HepG2 (cell line): ENCODE results near the gene EIF2S2. TPM values are rescaled to one million over a fixed set of nuclear protein-coding genes. Genes with fewer than 3 reads are reported as not detected.
A peak's percentile ranks its signal among the peaks of the same experiment; 100 is the strongest.

Experiments
- ATAC-seq: fragments of 200-7000 bp; cut with Tn5 transposase; 3 replicates; pipeline ENCODE4 v1.9.1; 2020; ENCODE audit warnings: mild to moderate bottlenecking, moderate library complexity
- BruUV-seq: library from RNA; stranded (reverse); fragments of 400-500 nt; replicated peaks from 2 replicates; lab custom pipeline; 2021; lab: Mats Ljungman, UMichigan
- CTCF ChIA-PET: fragments of 300-600 bp; formaldehyde crosslinking; extraction: SDS; loops from one replicate; lab custom pipeline; 2021; ENCODE audit warnings: low total read pairs, inconsistent platforms, low intra/inter-chr PET ratio; lab: Yijun Ruan, JAX
- POLR2A ChIA-PET: fragments of 350-600 bp; sonication (Branson Sonifier 250); formaldehyde crosslinking; loops from one replicate; lab custom pipeline; 2020; ENCODE audit warnings: antibody characterized with exemption, inconsistent platforms; lab: Yijun Ruan, JAX
- DNase-seq: peaks from one replicate; pipeline ENCODE4 v3.0.0-alpha.2; 2015; ENCODE audit warnings: low spot score
- FAIRE-seq: peaks from 3 replicates; lab custom pipeline; 2011; peaks lifted over from hg19 to GRCh38; lab: Jason Lieb, UNC
- H2AFZ ChIP-seq: one replicate; pipeline ENCODE4 v1.6.1; 2011; ENCODE audit warnings: low read length, inconsistent platforms
- H3K27ac ChIP-seq: fragments of 300-600 bp; 3 replicates; pipeline ENCODE4 v1.8.0; 2011; ENCODE audit warnings: mixed run types, mild to moderate bottlenecking, mixed read lengths, low read length, inconsistent platforms; ENCODE audit not compliant: insufficient read depth; ENCODE audit errors: extremely low read length
- H3K27me3 ChIP-seq, 2 experiments: fragments of 200-600 bp in 1 of 2; 2 replicates in 1 of 2; 3 replicates in 1 of 2; pipeline versions ENCODE4 v1.6.0 to v1.8.0; 2011; ENCODE audit warnings: low read length in 2 of 2, mild to moderate bottlenecking in 2 of 2, moderate library complexity in 2 of 2, inconsistent platforms in 1 of 2; ENCODE audit not compliant: insufficient read depth in 2 of 2, control insufficient read depth in 1 of 2
- H3K36me3 ChIP-seq, 2 experiments: fragments of 200-600 bp in 1 of 2; replicated peaks in 1 of 2; 2 replicates in 1 of 2; 3 replicates in 1 of 2; pipeline versions ENCODE4 v1.5.1 to v1.8.0; 2011; ENCODE audit warnings: low read length in 2 of 2, inconsistent platforms in 1 of 2; ENCODE audit not compliant: insufficient read depth in 2 of 2, control insufficient read depth in 1 of 2
- H3K4me1 ChIP-seq: 2 replicates; pipeline ENCODE4 v1.5.1; 2012; ENCODE audit warnings: low read length, inconsistent platforms; ENCODE audit not compliant: insufficient read depth
- H3K4me2 ChIP-seq: 2 replicates; pipeline ENCODE4 v1.6.0; 2011; ENCODE audit warnings: low read depth, low read length, inconsistent platforms
- H3K4me3 ChIP-seq, 3 experiments: fragments of 200-600 bp in 1 of 3; sonication (generic), shearing (Covaris generic) in 1 of 3; replicated peaks in 1 of 3; 2 replicates each; pipeline ENCODE4 v1.5.1; 2011 to 2016; ENCODE audit warnings: low read length in 3 of 3, inconsistent platforms in 2 of 3, low read depth in 2 of 3, mild to moderate bottlenecking in 2 of 3, control low read depth in 1 of 3, mixed read lengths in 1 of 3; ENCODE audit not compliant: insufficient read depth in 1 of 3
- H3K79me2 ChIP-seq: one replicate; pipeline ENCODE4 v1.6.1; 2011; ENCODE audit warnings: low read length, inconsistent platforms; ENCODE audit not compliant: insufficient read depth
- H3K9ac ChIP-seq: 2 replicates; pipeline ENCODE4 v1.6.0; 2011; ENCODE audit warnings: mild to moderate bottlenecking, low read depth, low read length, inconsistent platforms; ENCODE audit not compliant: insufficient read depth
- H3K9me3 ChIP-seq: 2 replicates; pipeline ENCODE4 v1.5.1; 2012; ENCODE audit warnings: mild to moderate bottlenecking, low read length
- H4K20me1 ChIP-seq: 2 replicates; pipeline ENCODE4 v1.6.0; 2011; ENCODE audit warnings: inconsistent platforms, mild to moderate bottlenecking, low read length, moderate library complexity; ENCODE audit not compliant: insufficient read depth
- CSRNP2 ChIP-seq: sonication (generic); formaldehyde crosslinking; conservative IDR thresholded peaks from 2 replicates; pipeline ENCODE4 v1.8.0; 2022; ENCODE audit warnings: low read depth, missing genetic modification reagents
- EP300 ChIP-seq, 3 experiments: sonication (generic) in 1 of 3; formaldehyde crosslinking in 1 of 3; IDR thresholded peaks; 2 replicates each; pipeline versions ENCODE4 v1.5.1 to v1.6.1; 2011 to 2020; ENCODE audit warnings: low read depth in 2 of 3, low read length in 2 of 3, borderline replicate concordance in 1 of 3, improper control_type of control experiment in 1 of 3, mild to moderate bottlenecking in 1 of 3, missing genetic modification reagents in 1 of 3, moderate library complexity in 1 of 3
- LBX2 ChIP-seq: sonication (generic); formaldehyde crosslinking; IDR thresholded peaks from 2 replicates; pipeline ENCODE4 v1.5.0; 2020; ENCODE audit warnings: missing genetic modification reagents, mild to moderate bottlenecking, borderline replicate concordance
- SOX13 ChIP-seq, 3 experiments: fragments of 450-650 bp in 1 of 3; sonication (generic) in 1 of 3; formaldehyde crosslinking in 1 of 3; IDR thresholded peaks in 2 of 3; conservative IDR thresholded peaks in 1 of 3; 2 replicates each; pipeline versions ENCODE4 v1.5.0 to v1.6.1; 2016 to 2020; ENCODE audit warnings: antibody characterized with exemption in 1 of 3, mild to moderate bottlenecking in 1 of 3, missing compliant biosample characterization in 1 of 3, missing genetic modification reagents in 1 of 3, moderate library complexity in 1 of 3
- ZNF850 ChIP-seq: sonication (generic); formaldehyde crosslinking; conservative IDR thresholded peaks from 2 replicates; pipeline ENCODE4 v1.9.0; 2021; ENCODE audit warnings: mild to moderate bottlenecking, missing genetic modification reagents
- WGBS: methylation state at CpG from one replicate; pipeline ENCODE4 v1.1.6; 2017; ENCODE audit warnings: low lambda C conversion rate; 5-methylcytosine and 5-hydroxymethylcytosine counted together
- in situ Hi-C: cut with HindIII; loops from 2 replicates; pipeline ENCODE4 v1.10.0; 2017; ENCODE audit warnings: low pct_unique_long_range_greater_than_20kb; ENCODE audit not compliant: extremely low pct_ligation_motif_present
- intact Hi-C: fragments of 100-400 bp; cut with micrococcal nuclease; formaldehyde crosslinking; loops from one replicate; pipeline ENCODE4 v1.10.0; 2022; ENCODE audit not compliant: unreplicated experiment
- polyA plus RNA-seq, 8 experiments: library from polyadenylated mRNA; depleted of rRNA in 3 of 8; stranded (reverse) in 7 of 8; unstranded in 1 of 8; fragments of >200 nt; fragmentation: Illumina TruSeq in 4 of 8; extraction: Trizol in 4 of 8; gene quantifications; 2 replicates each; pipeline versions ENCODE4 v1.2.1 to v1.2.3, GENCODE V29; 2011 to 2016; ENCODE audit warnings: low read depth in 4 of 8, missing spikeins in 1 of 8, mixed read lengths in 1 of 8; ENCODE audit not compliant: insufficient read depth in 1 of 8
- total RNA-seq, 5 experiments: library from RNA; depleted of rRNA; stranded (reverse); fragments of >200 nt; fragmentation: Illumina TruSeq; extraction: Trizol; gene quantifications; 2 replicates each; pipeline ENCODE4 v1.2.3, GENCODE V29; 2016; ENCODE audit warnings: low read depth in 1 of 5

Gene EIF2S2
- total and polyA plus RNA-seq, 2 of the 13 experiments (the other 11 are each of a cell fraction or from before 2014, with no cell fraction given), result 126 to 213 TPM

GRCh38 chr20:34124469-34125249 lies 12.6 kb upstream of the EIF2S2 start:
- TF ChIP-seq LBX2 (CRISPR knock-in tag) (no peak), ZNF850 (CRISPR knock-in tag) (0 out of 2 replicates have a peak, but pooled peaks have one; percentile 54), EP300 (IDR thresholded peaks at IDR 0.05; ENCODE audit: low read depth in 2 of 2, low read length in 2 of 2) (0 out of 4 replicates have a peak, but pooled peaks of 1 of the 2 experiments have one; percentile 16), EP300 (CRISPR knock-in tag; IDR thresholded peaks at IDR 0.05; ENCODE audit: borderline replicate concordance) (no peak), SOX13 (IDR thresholded peaks at IDR 0.05) (no peak), SOX13 (CRISPR knock-in tag; conservative IDR thresholded peaks at IDR 0.05 in 1 of 2, IDR thresholded peaks at IDR 0.05 in 1 of 2) (peak in 1 of 2 experiments; percentile 12; a peak in 1 of 4 replicates), CSRNP2 (no peak)
- TF ChIP-seq, all 625 proteins: peak for 3
- Histone ChIP-seq H2AFZ (no peak overlapping the region), H4K20me1 (no peaks in the 10 kb centered on the region), H3K4me3 (no peak overlapping the region), H3K4me1 (peaks cover 35% of the 10 kb centered on the region), H3K4me2 (peak overlapping the region; percentile 25; the same call in 1 of the 2 replicates), H3K9me3 (0 out of 2 replicates have a peak, but pooled peaks cover 7% of the 10 kb centered on the region), H3K9ac (no peak overlapping the region), H3K27me3 (no peaks in the 10 kb centered on the region), H3K36me3 (no peaks in the 10 kb centered on the region), H3K79me2 (no peaks in the 10 kb centered on the region), H3K27ac (no peak overlapping the region)
- DNase-seq (no peak), FAIRE-seq (no peak), ATAC-seq (peak; percentile 71)
- no TSS peak for BruUV-seq
- ChIA-PET CTCF (interaction anchor here (1.1 kb wide), 1 partner anchor 52 kb away, joined by 3 read pairs; no protein-coding TSS in a partner anchor), POLR2A (interaction anchor here (7.4 kb wide), 1 partner anchor 12 kb away, joined by 45 read pairs; the partner anchor contains the start of gene EIF2S2)
- 24% methylated on average over 2 of the region's 2 CpGs for WGBS
- intact Hi-C loops, result no loop called here
- in situ Hi-C loops, result no loop called here
